Right hindlimb (tissue), 1 donor: Measurements from ENCODE around the gene EFNA5.

Source experiments
- DNase-seq: peaks from one replicate; pipeline ENCODE4 v3.0.0-alpha.2; 2018

Gene EFNA5

DNA sequence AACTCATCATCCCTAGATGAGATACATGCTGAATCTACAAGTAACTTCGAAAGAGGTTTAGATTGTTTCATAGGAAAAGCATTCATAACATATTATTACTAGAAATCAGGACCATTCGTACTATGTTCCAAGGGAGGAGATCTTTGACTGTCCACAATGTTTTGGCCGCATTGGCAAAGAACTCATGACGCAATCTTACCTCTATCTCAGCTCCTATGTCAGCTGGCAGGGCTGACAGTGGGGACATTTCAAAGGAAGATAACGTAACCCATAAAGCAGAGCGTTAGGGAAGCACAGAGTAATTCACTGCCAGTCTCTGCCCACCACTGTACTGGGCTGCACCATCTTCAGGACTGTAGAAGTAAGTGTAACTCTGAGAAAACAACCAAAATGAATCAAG, 69.7 kb downstream of the EFNA5 start:
- DNase-seq = no peak

DNA sequence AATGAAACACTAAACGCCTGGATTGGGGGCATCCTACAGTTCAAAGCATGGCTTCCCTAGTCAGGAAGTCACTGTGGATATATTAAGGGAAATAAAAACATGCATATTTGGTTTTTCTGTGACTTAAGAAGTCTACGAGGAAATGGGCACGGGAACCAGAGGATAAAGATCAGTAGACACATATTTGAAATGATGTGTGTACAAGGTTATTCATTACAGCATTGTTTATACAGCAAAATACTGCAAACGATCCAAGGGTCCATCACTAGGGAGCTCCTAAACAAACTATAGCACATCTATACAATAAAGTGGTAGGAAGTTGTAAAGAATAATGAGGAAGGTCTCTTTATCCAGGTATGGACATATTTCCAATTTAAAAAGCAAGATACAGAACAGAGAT, 71.8 kb downstream of the EFNA5 start:
- DNase-seq = no peak

DNA sequence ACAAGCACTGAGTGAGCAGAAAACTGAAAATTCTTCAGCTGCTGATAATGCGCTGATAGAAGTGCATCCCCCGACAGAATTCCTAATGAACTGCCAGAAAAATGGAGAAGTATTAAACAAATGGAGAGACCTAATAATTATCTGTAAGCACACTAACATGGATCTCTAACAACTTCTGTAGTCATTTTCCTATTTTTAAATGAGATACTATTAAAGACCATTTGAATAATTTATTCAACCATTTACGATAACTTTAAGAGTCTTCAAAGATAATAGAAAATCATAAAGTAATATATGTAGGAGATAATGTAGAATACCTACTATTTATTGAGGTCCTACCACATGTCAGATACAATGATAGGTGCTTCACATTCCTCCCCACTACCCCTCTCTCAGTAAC, 72.9 kb downstream of the EFNA5 start:
- DNase-seq = no peak

DNA sequence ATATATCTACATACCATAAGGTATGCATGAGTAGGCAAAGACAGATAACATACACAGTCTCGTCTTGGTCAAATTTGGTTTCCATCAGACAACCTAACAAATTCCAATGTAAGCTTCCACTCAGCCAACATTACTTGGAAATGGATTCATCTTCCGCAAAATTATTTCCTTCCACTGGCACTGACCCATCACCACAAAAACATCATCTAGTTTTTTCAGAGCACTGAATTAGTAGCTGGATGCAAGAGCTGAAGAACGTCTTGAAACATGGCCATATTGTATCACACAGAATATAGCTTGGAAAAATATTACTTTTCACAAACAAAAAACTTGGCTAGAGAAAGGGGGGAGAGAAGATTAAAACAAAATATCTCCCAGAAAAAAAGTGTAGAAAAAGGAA, 73.5 kb downstream of the EFNA5 start:
- DNase-seq = no peak

DNA sequence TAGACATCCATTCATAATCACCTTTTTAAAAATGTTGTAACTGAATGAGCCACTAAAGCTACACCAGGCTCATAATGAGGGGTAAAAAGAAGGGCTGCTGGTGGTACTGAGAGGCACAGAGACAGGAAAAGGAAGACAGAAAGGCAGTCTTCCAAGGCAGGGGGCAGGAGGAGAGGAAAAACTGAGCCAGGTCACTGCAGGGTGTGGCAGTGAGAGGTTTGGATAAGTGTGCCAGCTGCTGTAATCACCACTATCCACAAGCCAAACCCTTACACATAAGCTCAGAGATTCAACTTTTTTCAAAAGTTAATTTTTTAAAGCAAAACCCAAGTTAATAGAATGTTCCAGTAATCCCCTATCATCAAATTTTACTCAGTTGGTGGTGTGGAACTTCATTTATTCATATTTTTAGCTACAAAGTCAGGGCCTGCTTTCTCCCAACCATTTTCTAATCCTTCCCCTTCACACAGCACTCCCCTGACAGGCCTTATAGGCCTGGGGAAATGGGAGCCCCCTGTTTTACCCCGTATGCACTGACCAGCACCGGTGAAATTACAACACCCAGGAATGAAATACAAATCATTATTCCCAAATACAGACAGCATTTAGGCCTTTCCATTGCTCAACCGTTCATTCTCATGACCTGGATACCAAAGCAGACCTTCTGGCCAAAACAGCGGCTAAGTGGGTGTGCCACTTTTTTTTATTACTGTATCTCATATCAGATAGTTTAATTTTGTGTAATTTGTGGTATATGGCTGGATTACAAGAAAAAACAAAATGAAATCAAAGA, 76.3 kb downstream of the EFNA5 start:
- peak; percentile 46 for DNase-seq

DNA sequence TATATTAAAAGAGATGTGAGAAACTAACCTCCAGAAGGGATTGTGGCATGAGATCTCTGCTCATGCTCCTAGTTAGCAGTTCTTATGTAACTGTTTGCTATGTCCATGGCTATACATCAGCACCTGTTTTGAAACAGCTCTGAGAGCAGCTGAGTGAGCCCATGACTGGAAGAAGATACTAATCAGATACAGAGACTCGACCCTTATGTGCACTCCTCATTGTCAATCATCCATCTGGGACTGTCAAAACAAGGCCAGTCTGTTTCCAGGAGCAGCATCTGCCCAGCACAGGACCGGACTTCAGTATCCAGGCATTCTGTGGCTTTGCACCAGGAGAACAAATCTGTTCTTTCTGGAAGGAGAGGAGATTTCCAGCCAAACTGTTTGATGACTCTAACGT, 77.7 kb downstream of the EFNA5 start:
- DNase-seq = peak; percentile 45

DNA sequence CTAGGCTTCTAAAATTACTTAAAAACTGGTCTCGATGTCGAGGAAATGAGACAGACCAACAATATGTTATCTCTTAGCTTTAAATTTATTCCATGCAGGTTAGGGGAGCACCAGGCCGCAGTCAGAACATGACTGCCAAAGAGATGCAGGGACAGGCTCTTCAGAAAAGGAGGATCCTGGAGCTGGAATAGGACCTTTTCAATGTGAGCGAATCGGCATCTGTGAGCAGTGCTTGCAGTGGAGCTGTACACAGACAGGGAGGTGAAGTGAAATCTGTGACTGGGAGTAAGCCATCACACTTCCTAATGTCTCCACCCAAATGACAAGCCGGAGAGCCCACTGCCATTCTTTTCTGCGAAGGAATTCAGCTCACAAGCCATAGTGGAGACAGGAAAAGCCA, 78.2 kb downstream of the EFNA5 start:
- no peak for DNase-seq

DNA sequence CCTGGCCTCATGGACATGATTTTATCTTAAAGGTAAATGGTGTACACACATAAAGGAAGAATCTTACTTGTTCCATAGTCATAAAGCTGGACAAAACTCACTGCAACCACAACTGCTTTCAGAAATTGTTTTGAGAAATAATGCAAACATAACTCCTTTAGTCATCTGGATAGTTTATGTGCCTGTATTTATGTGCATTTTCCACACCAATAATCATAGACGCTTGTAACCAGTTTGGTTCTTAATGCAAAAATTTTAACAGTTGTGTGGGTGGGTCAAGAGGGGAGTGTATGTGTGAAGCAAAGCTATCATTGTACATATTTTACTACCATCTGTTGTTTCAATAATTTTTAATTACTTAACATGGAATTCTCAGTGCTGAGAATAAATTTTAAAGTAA, 80.1 kb downstream of the EFNA5 start:
- DNase-seq = no peak

DNA sequence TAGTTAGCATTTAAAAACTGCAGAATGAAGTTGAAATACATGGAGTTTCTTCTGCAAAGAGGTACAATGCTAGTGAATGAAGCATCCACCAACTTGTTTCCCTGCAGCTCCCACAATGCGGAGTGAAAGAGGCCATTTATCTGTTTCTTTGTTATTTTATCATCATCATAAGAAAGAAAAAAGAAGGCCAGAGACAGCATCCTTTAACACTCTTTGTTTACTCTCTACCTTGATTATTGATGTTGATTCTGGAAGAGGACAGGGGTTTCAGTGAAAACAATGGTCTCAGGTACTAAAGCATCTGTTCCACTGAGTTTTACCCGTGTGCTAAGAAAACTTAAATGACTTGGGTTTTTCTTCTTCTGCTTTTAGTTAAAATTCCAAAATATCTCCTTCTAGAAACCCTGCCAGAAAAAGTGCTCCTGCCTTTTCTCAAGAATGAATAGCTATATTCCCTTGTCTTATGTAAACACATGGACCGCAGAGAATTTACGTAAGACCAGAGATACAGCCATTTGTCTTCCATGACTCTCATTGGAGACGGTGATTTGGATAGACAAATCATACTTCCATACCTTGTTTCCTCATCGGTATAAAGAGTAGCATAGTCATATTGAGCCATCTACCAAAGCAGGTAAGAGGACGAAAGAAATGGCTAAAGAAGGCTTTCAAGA, 81.1 kb downstream of the EFNA5 start:
- DNase-seq = no peak

DNA sequence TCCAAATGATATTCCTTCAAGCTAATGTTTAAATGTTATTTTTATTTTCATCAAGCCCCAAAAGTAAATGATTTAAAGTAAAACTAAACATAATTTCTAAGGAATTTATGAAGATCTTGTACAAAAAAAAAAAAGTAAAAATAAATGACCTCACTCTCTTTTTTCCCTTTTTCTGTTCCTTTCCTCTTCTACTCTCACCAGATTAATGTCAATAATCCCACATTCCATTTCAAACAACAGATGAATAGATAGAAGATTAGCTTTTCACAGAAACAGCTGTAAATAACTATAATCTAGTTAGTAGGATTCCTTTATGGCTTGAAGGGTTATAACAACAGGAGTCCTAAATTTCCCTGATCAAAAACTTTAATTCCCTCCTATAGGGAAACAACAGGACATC, 88.1 kb downstream of the EFNA5 start:
- no peak for DNase-seq

DNA sequence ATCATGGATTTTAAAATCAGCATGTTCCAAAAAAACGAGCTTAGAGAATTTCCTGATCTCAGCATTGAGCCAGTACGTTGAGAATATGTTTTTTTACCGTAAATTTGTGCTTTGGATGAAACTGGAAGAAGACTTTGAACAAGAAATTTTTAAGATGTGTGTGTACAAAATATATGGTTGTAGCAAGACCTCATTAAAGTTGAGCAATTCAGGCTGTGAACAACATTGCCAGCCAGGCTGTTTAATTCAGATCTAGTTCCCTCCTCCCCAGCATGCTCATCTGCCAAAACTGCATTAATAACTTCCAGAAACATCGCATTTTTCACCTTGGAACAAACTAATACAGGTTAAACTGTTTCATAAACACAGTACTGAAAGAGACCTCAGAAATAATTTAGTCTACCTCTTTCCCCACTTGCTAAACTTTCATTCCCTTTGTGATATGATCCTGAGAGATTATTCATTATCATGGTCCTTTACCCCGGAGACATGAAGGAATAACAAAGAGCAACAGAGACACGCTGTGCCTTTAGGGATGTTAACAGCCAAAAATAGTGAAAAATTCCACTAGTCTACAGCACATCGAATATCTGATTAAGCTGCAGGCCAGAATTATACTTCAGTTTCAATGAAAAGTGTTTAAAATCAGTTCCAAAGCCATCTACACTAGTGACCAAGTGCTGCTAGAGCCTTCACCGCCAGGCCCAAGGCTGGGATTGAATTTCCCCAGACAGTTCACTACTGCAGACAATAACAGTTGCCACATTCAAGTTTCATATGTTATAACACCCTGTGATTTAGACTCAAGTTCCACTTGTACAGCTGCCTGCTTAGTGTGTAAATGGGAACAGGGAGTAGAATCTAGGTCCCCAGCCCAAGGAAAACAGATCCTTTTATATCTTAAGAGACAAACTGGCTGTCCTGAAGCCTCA, 89.6 kb downstream of the EFNA5 start:
- DNase-seq = peak; percentile 29

DNA sequence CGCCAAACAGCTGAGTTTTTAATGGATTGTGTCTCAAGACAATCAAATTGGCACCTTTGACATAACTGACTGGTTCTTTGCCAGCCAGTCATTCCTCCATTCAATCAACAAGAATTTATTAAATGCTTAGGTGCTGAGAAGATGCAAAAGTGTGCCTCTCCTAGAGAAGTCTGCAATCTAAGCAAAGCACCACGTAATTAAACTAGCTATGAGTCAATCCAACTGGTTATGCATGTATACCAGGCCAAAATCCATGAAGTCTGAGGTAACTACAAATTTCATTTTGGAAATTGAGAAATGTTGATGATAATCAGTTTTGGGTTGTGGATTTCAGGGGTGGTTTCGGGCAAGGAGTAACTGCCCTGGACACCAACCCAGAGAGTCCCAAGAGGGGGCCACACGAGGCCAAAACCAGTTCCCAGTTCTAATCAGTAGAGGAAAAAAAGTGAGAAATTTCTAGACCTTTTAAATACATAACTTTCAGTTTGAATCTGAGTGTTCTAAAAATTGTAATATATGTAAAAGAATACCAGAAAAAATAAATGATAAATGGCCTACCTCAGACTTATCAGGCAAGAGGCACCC, 92.6 kb downstream of the EFNA5 start:
- DNase-seq = no peak

DNA sequence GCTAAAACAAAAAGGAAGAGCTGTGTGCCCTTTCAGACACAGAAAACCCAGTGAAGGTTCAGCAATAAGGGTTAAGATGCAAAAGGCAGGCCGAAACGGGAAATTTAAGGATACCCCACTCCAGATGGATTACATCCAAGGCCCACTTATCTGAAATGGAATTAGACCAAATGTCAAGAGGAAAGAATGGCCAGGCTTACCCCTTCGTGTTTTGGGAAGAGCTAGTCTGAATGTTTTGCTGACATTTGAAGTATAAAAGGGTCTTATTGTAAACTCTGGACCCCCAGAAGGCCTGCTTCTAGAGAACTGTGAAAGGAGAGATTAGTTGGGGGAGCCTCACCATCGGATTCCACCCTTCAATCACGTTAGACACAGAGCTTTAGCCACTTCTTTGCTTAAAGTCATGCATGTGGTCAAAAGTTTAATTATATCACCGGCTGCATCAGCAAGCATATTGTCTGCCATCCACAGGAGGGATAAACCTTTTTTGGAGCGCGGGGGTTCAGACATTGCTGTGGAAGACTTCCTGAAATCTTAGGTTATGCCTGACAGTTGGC, 93.3 kb downstream of the EFNA5 start:
- DNase-seq = no peak

DNA sequence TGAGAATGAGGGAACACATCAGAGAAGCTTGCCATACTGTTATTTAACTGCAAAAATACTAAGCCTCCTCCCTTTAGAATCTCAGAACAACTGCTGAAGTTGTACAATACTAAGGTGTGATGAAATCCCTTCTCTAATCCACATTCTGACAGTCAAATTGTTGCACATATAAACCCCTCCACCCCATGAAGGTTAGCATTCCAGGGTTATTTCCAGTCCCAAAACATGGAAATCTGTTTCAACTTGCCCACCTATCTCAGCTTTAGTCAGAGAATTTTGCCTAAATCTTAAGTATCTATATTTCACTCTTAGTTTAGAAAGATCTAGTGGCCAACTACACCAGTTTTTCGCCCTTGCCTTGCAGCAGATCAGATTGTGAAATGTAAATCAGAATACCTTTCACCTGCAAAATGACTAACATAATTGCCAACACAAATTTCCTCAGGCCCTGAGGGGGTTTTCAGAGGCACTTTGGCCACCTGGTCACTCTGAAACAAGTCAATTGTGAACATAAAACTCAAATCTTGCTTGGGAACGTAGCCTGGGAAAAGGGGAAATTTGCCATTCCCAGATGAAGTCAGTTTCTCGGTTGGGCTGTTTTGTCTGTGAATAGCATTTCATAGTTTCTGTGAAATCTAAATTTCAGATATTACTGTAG, 93.9 kb downstream of the EFNA5 start:
- no peak for DNase-seq

DNA sequence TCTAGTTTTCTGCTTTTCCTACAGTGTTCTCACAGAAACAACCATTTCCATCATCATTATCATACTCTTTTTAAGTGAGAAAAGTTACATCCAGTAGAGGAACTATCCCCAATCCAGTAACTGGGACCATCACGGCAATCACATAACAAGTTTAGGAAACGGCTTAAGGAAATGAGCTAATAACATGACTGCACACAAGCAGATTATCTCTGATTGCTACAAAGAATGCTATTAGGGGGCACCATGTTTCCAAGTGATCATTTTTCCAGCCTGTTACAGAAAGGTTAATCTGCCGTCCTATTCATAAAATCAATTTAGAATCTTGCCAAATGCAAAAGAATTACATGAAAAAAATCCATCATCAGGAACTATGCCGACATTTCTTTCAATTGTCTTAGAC, 94.6 kb downstream of the EFNA5 start:
- DNase-seq = no peak

DNA sequence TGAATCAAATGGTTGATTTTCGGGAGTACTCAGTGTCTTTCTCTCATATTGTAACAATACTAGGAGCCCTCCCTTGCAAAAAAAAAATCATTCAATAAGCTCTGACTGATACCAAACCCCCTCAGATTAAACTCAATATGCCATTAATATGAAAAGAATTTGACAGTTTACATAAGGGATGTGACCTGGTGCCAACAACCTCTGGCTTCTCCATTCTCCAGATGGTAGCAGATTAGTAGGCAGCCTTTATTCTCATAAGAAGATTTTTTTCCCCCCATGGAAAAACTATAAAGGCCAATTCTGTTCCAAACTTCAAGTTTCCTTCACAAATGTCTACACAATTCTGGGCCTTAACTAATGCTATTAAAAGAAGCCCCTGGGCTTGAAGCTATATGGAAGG, 96.5 kb downstream of the EFNA5 start:
- DNase-seq = no peak

DNA sequence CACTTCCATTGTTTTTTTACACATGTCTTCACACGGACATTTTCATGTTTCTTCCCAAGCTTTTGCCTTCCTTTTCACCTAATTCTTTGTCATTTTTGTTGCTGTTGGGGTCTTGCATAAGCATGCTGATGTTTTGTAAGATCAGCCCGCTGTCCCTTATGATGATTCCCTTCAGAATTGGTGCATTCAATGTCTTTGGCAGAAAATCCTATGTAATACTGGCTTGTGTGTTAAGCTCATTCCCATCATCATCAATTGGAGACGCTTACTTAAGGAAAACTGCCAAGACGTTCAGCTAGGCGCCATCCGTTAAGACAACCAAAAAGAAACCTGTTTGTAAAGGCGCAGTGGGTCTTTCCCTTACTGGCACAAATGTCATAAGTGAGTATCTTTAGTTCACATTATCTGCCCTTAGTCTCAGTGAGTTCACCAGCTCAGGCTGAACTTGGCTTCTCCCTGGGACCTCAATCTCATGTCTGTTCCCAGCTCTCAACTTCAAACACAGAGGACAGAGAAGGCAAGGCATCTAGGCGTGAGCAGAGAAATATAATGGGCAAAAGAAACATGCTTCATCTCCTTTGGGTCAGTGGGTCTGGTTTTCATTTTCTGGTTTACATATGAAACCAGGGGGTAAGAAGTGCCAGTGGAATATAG, 97.9 kb downstream of the EFNA5 start:
- no peak for DNase-seq

DNA sequence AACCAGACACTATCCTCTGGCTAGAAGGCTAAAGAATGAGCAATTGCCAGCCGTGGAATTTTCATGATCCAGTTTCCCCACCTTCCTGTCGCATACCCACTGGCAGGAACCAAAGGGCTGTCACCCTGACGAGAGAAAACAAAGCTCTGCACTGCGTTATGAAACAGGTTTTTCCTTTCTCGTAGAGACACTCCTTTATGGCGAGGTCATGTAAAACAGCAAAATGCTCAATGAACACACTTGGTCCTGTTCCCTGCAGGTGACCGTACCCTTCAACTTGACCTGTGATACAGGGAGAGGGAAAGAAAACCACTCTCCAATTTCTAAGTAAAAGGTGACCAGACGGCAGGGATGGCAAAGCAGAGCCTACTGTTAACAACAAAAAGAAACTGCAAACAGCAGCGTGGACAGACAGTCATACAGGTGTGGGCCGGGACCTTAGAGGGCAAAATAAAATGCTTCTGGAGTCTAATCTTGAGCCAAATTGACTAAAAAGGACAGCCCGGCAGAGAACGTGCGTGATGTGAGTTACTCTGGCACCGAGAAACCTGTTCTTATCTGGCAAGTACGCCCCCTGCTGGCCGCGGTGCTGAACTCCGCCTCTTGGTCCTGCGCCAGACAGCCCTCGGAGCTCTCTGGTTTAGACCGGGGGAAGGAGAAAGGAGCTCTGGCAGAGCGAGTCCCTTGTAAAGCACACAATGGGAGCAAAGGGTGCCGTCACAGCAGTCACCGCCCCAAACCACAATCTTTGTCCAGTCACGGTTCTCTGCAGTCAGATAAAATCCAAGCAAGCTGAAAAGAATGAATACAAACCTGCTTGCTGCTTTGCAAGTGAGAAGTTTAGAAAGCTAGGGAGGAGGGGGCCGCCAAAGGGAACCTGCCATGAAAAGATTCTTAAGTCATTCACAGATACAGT, 98.9 kb downstream of the EFNA5 start:
- DNase-seq = peak; percentile 94

DNA sequence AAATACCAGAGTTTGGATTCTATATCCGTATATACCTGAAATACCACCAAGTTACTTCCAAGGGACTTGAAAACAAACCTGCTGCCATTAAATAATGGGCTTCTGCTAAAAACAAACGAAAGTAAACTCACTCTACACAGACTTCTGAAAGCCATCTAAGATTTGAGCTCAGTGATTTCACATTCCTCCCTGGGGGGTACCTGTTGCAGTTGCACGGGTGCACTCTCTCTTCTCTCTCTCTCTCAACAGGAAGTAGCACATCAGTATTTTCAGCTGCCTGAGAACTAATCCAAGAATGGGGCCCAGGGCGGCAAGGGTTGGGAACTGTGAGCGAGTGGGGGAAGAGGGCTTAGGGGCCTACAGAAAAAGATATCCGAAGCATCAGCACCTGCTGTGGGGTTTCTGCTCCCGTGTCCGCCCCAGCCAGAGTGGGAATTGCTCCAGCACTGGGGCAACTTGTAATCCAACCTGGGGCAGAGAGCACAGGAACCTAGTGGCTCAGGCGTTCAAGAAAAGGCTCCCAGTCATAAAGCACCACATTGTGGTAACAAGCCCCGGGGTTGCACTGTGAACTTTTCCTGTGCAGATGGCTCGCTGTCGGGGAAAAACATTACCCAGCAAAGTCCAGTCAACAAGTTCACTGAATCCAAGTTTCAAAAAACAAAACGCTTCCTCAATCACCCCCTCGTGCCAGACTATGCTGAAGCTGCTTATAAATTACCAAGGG, 99.8 kb downstream of the EFNA5 start:
- peak; percentile 43 for DNase-seq

DNA sequence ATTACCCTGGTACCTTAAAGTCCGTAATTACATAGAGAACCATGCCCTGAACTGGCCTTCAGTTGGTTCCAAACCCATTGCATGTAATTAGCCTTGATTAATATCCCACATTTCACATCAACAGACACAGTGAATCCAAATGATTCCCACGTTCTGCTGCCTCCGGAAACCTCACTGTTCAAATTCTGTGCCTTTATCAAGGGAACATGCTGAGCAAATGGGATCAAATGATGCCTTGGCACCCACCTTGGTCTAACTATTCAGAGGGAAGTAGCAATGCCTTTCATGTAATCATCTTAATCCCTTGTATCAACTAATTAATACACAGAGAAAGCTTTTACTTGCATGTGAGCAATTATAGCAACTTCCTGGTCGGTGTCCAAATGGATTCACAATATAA, 100.6 kb downstream of the EFNA5 start:
- DNase-seq = no peak
